ACC112 (cell line): ENCODE measurements around the gene INHA.

ENCODE experiments used
- H2AFZ ChIP-seq: fragments of 200-600 bp; sonication (generic); one replicate; pipeline ENCODE4 v1.6.0; 2017; ENCODE audit warnings: antibody characterized with exemption, low read length; ENCODE audit not compliant: unreplicated experiment
- H3K27ac ChIP-seq: fragments of 200-600 bp; sonication (generic); 2 replicates; pipeline ENCODE4 v1.5.1; 2014; ENCODE audit warnings: low read depth, mild to moderate bottlenecking, antibody characterized with exemption, low read length, moderate library complexity
- H3K27me3 ChIP-seq: fragments of 200-600 bp; sonication (generic); 2 replicates; pipeline ENCODE4 v1.6.1; 2014; ENCODE audit warnings: mild to moderate bottlenecking, antibody characterized with exemption, low read length, moderate library complexity, mixed read lengths; ENCODE audit not compliant: insufficient read depth
- H3K36me3 ChIP-seq: fragments of 200-600 bp; sonication (generic); 2 replicates; pipeline ENCODE4 v1.6.1; 2016; ENCODE audit warnings: mild to moderate bottlenecking, antibody characterized with exemption, low read length, moderate library complexity, mixed read lengths; ENCODE audit not compliant: insufficient read depth
- H3K4me1 ChIP-seq: fragments of 200-600 bp; sonication (generic); one replicate; pipeline ENCODE4 v1.6.1; 2016; ENCODE audit warnings: low read length, mixed read lengths; ENCODE audit not compliant: insufficient read depth, unreplicated experiment, control insufficient read depth
- H3K4me3 ChIP-seq: fragments of 200-600 bp; sonication (generic); 2 replicates; pipeline ENCODE4 v1.5.1; 2014; ENCODE audit warnings: mild to moderate bottlenecking, low read depth, low read length
- H3K79me2 ChIP-seq: fragments of 200-600 bp; sonication (generic); one replicate; pipeline ENCODE4 v1.6.0; 2016; ENCODE audit warnings: low read length; ENCODE audit not compliant: control insufficient read depth, unreplicated experiment, insufficient read depth

The INHA gene

DNA sequence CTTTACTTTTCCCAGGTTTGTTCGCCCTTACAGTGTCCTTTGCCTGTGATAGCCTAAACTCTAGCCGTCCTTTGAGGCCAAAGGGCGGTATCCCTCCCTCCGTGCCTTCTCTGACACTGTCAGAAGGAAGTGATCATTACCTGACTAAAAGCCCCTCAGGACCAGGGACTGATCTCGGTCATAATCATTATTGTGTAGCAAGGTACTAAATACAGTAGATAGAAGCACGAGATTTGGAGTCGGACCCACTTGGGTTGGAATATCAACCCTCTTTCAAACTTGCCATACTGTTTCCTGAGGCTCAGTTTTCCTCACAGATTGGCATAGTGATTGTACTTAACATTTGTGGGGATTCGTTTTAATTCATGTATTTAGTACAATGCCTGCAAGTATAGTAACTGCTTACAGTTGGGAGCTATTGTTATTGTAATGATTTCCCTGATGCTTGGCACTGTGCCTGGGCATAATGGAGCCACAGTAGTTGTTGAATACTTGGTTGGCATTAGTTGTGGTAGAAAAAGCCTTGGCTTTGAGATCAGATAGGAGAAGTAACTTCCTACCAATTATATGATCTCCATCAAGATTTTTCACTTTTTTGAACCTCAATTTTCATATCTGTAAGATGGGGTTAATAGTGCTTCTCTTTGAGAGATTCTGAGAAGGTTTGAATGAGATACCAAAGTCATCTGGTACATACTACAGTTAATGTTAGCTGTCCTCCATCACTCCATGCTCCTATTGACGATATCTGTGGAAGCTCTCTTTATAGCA, 26.4 kb downstream of the INHA start:
- Histone ChIP-seq H3K27ac (peak overlapping the region; percentile 83), H3K4me3 (peak overlapping the region; percentile 90), H2AFZ (peak overlapping the region; percentile 99), H3K27me3 (no peaks in the 10 kb centered on the region), H3K79me2 (peaks cover 2% of the 10 kb centered on the region), H3K36me3 (no peaks in the 10 kb centered on the region), H3K4me1 (peaks cover 11% of the 10 kb centered on the region)

- no peak overlapping the region for H3K27ac ChIP-seq
- no peak overlapping the region for H2AFZ ChIP-seq
- H3K27me3 ChIP-seq: no peaks in the 10 kb centered on the region
- H3K79me2 ChIP-seq: peaks cover 1% of the 10 kb centered on the region
- H3K4me1 ChIP-seq: peaks cover under 1% of the 10 kb centered on the region
- no peaks in the 10 kb centered on the region for H3K36me3 ChIP-seq
- H3K4me3 ChIP-seq: no peak overlapping the region
Observed at GRCh38 chr2:219603771-219604170, 31.7 kb downstream of the INHA start.

DNA sequence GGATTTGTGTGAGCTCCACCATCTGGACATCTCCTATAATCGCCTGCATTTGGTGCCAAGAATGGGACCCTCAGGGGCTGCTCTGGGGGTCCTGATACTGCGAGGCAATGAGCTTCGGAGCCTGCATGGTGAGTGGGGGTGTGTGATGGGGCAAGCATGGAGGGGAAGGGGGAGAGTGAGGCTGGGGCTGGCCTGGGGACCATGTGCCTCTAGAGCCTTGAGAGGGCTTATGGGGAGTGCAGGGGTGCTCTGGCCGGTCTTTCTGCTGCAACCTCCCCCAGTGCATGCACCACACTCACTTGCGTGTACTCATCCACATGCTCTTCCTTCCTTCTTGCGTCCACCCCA, 33.5 kb downstream of the INHA start:
- Histone ChIP-seq H2AFZ (no peak overlapping the region), H3K27ac (no peak overlapping the region), H3K27me3 (no peaks in the 10 kb centered on the region), H3K4me1 (no peaks in the 10 kb centered on the region), H3K36me3 (no peaks in the 10 kb centered on the region), H3K4me3 (no peak overlapping the region), H3K79me2 (no peaks in the 10 kb centered on the region)

DNA sequence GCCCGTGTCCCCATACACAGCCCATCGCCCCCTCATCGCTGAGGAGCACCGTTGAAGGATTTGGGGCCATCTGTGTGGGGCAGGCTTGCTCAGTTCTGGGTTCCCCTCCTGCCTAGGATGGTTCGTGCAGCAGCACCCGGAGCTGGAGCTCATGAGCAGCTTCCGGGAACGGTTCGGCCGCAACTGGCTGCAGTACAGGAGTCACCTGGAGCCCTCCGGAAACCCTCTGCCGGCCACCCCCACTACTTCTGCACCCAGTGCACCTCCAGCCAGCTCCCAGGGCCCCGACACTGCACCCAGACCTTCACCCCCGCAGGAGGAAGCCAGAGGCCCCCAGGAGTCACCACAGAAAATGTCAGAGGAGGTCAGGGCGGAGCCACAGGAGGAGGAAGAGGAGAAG, 35.8 kb downstream of the INHA start:
- Histone ChIP-seq H2AFZ (no peak overlapping the region), H3K36me3 (no peaks in the 10 kb centered on the region), H3K27me3 (no peaks in the 10 kb centered on the region), H3K4me1 (no peaks in the 10 kb centered on the region), H3K79me2 (no peaks in the 10 kb centered on the region), H3K27ac (no peak overlapping the region), H3K4me3 (no peak overlapping the region)

DNA sequence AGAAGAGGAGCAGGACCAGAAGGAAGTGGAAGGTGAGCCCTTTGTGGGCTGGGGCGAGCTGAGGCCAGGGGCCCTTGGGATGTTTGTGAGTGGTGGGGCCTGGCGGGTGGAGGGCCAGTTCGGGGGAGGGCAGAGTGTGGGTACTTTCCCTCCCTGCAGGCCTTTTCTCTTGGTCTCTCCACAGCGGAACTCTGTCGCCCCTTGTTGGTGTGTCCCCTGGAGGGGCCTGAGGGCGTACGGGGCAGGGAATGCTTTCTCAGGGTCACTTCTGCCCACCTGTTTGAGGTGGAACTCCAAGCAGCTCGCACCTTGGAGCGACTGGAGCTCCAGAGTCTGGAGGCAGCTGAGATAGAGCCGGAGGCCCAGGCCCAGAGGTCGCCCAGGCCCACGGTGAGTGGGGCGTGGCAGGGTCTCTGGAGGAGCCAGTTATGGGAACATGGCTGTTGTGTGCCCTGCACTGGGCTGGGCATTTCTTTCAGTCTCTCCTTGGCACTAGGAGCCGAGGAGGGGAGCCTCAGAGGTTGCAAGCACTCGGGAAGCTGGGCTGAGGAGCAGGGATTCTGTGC, 36.4 kb downstream of the INHA start:
- H3K27ac ChIP-seq: no peak overlapping the region
- H3K27me3 ChIP-seq: no peaks in the 10 kb centered on the region
- H2AFZ ChIP-seq: no peak overlapping the region
- H3K4me1 ChIP-seq: no peaks in the 10 kb centered on the region
- H3K79me2 ChIP-seq: no peaks in the 10 kb centered on the region
- no peaks in the 10 kb centered on the region for H3K36me3 ChIP-seq
- H3K4me3 ChIP-seq: no peak overlapping the region

GRCh38 chr2:219609149-219609750, 37.1 kb downstream of the INHA start:
- no peak overlapping the region for H3K27ac ChIP-seq
- H3K36me3 ChIP-seq: no peaks in the 10 kb centered on the region
- H3K27me3 ChIP-seq: no peaks in the 10 kb centered on the region

DNA sequence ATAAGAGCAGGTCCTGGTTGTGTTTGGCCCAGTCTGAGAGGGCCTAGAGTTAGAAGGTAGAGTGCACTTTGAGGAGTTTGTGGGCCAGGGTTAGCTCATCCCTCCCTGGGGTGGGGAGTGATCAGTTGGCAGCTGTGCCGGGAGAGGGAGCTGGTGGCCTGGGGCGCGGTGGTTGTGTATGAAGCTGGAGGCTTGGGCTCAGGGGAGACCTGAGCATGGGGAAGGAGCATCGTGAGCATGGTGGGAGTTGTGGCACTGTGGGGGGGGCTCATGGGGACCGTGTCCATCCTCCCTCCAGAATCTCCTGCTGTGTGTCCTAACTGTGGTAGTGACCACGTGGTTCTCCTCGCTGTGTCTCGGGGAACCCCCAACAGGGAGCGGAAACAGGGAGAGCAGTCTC, 39.2 kb downstream of the INHA start:
- Histone ChIP-seq H3K79me2 (no peaks in the 10 kb centered on the region), H3K27ac (no peak overlapping the region), H3K4me3 (no peak overlapping the region), H2AFZ (no peak overlapping the region), H3K27me3 (no peaks in the 10 kb centered on the region), H3K4me1 (no peaks in the 10 kb centered on the region), H3K36me3 (no peaks in the 10 kb centered on the region)

More at GRCh38 chr2:219609149-219609750, 37.1 kb downstream of the INHA start:
- Histone ChIP-seq H3K79me2 (no peaks in the 10 kb centered on the region), H3K4me1 (no peaks in the 10 kb centered on the region), H3K4me3 (no peak overlapping the region), H2AFZ (no peak overlapping the region)

GRCh38 chr2:219611866-219612576, 39.9 kb downstream of the INHA start:
- Histone ChIP-seq H3K79me2 (no peaks in the 10 kb centered on the region), H3K4me1 (no peaks in the 10 kb centered on the region), H3K27me3 (no peaks in the 10 kb centered on the region), H3K27ac (no peak overlapping the region), H3K36me3 (no peaks in the 10 kb centered on the region), H3K4me3 (no peak overlapping the region), H2AFZ (no peak overlapping the region)

GRCh38 chr2:219612577-219613286, 40.6 kb downstream of the INHA start:
- H2AFZ ChIP-seq: no peak overlapping the region
- no peaks in the 10 kb centered on the region for H3K4me1 ChIP-seq
- H3K79me2 ChIP-seq: no peaks in the 10 kb centered on the region
- H3K27ac ChIP-seq: no peak overlapping the region
- no peaks in the 10 kb centered on the region for H3K36me3 ChIP-seq
- H3K4me3 ChIP-seq: no peak overlapping the region
- H3K27me3 ChIP-seq: no peaks in the 10 kb centered on the region

DNA sequence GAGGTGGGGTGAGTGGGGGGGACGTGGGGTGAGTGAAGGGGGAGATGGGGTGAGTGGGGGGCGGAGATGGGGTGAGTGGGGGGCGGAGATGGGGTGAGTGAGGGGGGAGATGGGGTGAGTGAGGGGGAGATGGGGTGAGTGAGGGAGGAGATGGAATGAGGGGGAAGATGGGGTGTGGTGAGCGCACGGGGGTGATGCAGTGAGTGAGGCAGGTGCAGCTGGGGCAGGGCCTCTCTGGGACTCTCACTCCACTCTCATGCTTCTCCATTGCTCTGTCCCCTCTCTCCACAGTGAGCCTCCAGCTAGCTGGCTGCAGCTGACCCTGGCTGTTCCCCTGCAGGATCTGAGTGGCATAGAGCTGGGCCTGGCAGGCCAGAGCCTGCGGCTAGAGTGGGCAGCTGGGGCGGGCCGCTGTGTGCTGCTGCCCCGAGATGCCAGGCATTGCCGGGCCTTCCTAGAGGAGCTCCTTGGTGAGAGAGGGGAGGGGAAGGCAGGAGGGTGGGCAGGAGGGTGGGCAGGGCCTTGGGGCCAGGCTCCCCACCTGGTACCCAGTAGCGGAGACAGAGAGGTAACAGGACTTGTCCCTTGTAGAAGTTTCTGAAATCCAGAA, 41.5 kb downstream of the INHA start:
- H3K36me3 ChIP-seq: no peaks in the 10 kb centered on the region
- H2AFZ ChIP-seq: no peak overlapping the region
- no peaks in the 10 kb centered on the region for H3K27me3 ChIP-seq
- H3K79me2 ChIP-seq: no peaks in the 10 kb centered on the region
- H3K4me3 ChIP-seq: no peak overlapping the region
- no peak overlapping the region for H3K27ac ChIP-seq
- H3K4me1 ChIP-seq: no peaks in the 10 kb centered on the region
